NB4 (cell line): Measurements from ENCODE around the gene PBX1.

ENCODE experiments used
- CTCF ChIP-seq: IDR thresholded peaks from one replicate; pipeline ENCODE4 v1.5.1; 2012; ENCODE audit warnings: low read depth, low read length
- MAX ChIP-seq: IDR thresholded peaks from 2 replicates; pipeline ENCODE4 v1.6.1; 2011; ENCODE audit warnings: low read depth, low read length
- MYC ChIP-seq: IDR thresholded peaks from 2 replicates; pipeline ENCODE4 v1.6.1; 2011; ENCODE audit warnings: low read depth, low read length
- POLR2A ChIP-seq: IDR thresholded peaks from 2 replicates; pipeline ENCODE4 v1.6.1; 2011; ENCODE audit warnings: mild to moderate bottlenecking; ENCODE audit not compliant: insufficient read length; ENCODE audit errors: extremely low read depth

GRCh38 chr1:164721228-164721496, 162.2 kb downstream of the PBX1 start:
- no peak for TF ChIP-seq CTCF
- no peak for TF ChIP-seq POLR2A
- TF ChIP-seq MYC = no peak
- TF ChIP-seq MAX = no peak
